Spinal cord (tissue), 10 donors: Measurements from ENCODE around the gene TAOK3. TPM values are rescaled to one million over a fixed set of nuclear protein-coding genes. Genes with fewer than 3 reads are reported as not detected.

Experiments
- DNase-seq, 6 donors: peaks; one replicate each; pipeline versions ENCODE4 v3.0.0 to v3.0.0-alpha.2; 2013 to 2015; ENCODE audit warnings: low spot score in 6 of 6, low read depth in 4 of 6
- H3K27ac ChIP-seq: one replicate; pipeline ENCODE4 v1.5.1; 2013; ENCODE audit warnings: low read depth, low read length, control low read depth
- H3K27me3 ChIP-seq: one replicate; pipeline ENCODE4 v1.6.1; 2013; ENCODE audit warnings: low read length; ENCODE audit not compliant: control insufficient read depth, insufficient read depth
- H3K36me3 ChIP-seq: one replicate; pipeline ENCODE4 v1.6.1; 2013; ENCODE audit warnings: low read length; ENCODE audit not compliant: control insufficient read depth, insufficient read depth
- H3K4me1 ChIP-seq: one replicate; pipeline ENCODE4 v1.6.1; 2013; ENCODE audit warnings: low read length; ENCODE audit not compliant: control insufficient read depth, insufficient read depth
- H3K4me3 ChIP-seq: one replicate; pipeline ENCODE4 v1.5.1; 2013; ENCODE audit warnings: low read depth, low read length, control low read depth
- H3K9me3 ChIP-seq: one replicate; pipeline ENCODE4 v1.6.1; 2013; ENCODE audit warnings: low read length; ENCODE audit not compliant: control insufficient read depth, insufficient read depth
- WGBS: methylation state at CpG from one replicate; pipeline ENCODE4 v1.1.5; 2013; ENCODE audit warnings: missing lambda C conversion rate; ENCODE audit not compliant: insufficient coverage; 5-methylcytosine and 5-hydroxymethylcytosine counted together
- polyA plus RNA-seq, 2 donors: library from polyadenylated mRNA; unstranded; fragments of 120-200 nt; gene quantifications; one replicate each; pipeline ENCODE4 v1.2.1, GENCODE V29; 2013; ENCODE audit not compliant: insufficient read length in 2 of 2
- total RNA-seq, 2 donors: library from RNA; depleted of rRNA in 1 of 2; stranded (reverse); fragments of 120-200 nt in 1 of 2; fragments of >200 nt in 1 of 2; gene quantifications; one replicate each; pipeline versions ENCODE4 v1.2.3 to v1.2.4, GENCODE V29; 2013 to 2014
- donor health status: healthy.

Gene TAOK3
- total and polyA plus RNA-seq, 4 donors, result 46.9 to 107 (median 77.9) TPM

DNA sequence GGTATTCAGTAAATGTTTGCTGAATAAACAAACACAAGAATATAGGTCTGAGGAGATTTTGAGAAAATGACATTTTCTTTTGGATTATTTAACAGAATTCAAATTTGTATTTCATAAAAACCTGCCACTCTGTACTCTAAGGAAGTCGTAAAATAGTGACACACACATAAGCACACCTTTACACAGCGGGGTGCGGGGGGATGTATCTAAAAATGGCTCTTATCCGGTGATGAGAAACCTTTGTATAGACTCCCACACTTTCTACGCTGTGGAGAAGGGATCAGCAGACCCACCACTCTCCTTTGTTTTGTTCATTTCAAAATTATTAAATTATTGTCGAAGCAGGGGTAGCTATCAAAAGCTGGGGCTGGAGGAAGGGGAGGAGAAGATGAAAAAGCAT lies 178.7 kb downstream of the TAOK3 start:
- no peaks in the 10 kb centered on the region for H3K9me3 ChIP-seq
- H3K4me1 ChIP-seq, result no peaks in the 10 kb centered on the region
- no peak overlapping the region for H3K4me3 ChIP-seq
- H3K27ac ChIP-seq, result no peak overlapping the region
- 100% methylated on average over 3 of the region's 6 CpGs for WGBS
- H3K36me3 ChIP-seq, result peaks cover 2% of the 10 kb centered on the region
- H3K27me3 ChIP-seq, result no peaks in the 10 kb centered on the region
- DNase-seq, result no peak

GRCh38 chr12:118193477-118193876 lies 179.2 kb downstream of the TAOK3 start:
- WGBS, result 92% methylated on average over 2 of the region's 5 CpGs
- H3K27ac ChIP-seq, result no peak overlapping the region
- H3K4me1 ChIP-seq, result no peaks in the 10 kb centered on the region
- peaks cover 2% of the 10 kb centered on the region for H3K36me3 ChIP-seq
- no peak for DNase-seq
- no peaks in the 10 kb centered on the region for H3K9me3 ChIP-seq
- no peak overlapping the region for H3K4me3 ChIP-seq
- no peaks in the 10 kb centered on the region for H3K27me3 ChIP-seq

DNA sequence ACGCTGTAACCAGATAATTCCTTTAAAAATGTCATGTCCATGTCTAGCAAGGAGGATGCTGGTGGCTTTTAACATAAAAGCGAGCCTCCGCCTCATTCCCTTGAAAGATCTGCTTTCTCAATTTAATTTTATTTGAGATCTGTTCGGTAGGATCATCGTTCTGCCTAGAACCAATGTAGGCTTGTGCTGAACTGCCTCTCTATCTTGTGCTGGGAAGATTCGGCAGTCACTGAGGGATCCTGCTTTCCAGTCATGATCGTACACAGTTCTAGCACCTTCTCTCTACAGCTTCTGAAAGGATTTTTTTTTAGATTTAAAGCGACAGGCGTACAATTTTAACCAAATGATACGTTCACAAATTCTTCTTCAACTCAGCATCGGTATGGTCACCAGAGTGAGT lies 182.4 kb downstream of the TAOK3 start:
- H3K4me3 ChIP-seq, result peak overlapping the region; percentile 65
- peak; percentile 57 to 96 (median 74) for DNase-seq
- no peaks in the 10 kb centered on the region for H3K4me1 ChIP-seq
- H3K27me3 ChIP-seq, result no peaks in the 10 kb centered on the region
- 8% methylated on average over 5 of the region's 11 CpGs for WGBS
- H3K27ac ChIP-seq, result peak overlapping the region; percentile 94
- H3K36me3 ChIP-seq, result peaks cover 2% of the 10 kb centered on the region
- H3K9me3 ChIP-seq, result no peaks in the 10 kb centered on the region

GRCh38 chr12:118189741-118190191 lies 182.9 kb downstream of the TAOK3 start:
- no peaks in the 10 kb centered on the region for H3K4me1 ChIP-seq
- no peaks in the 10 kb centered on the region for H3K27me3 ChIP-seq
- peak in 4 of 6 donors; percentile 54 to 93 (median 74) for DNase-seq
- peak overlapping the region; percentile 94 for H3K27ac ChIP-seq
- H3K4me3 ChIP-seq, result peak overlapping the region; percentile 65
- H3K36me3 ChIP-seq, result peaks cover 2% of the 10 kb centered on the region
- 1% methylated on average over 11 of the region's 14 CpGs for WGBS
- no peaks in the 10 kb centered on the region for H3K9me3 ChIP-seq

DNA sequence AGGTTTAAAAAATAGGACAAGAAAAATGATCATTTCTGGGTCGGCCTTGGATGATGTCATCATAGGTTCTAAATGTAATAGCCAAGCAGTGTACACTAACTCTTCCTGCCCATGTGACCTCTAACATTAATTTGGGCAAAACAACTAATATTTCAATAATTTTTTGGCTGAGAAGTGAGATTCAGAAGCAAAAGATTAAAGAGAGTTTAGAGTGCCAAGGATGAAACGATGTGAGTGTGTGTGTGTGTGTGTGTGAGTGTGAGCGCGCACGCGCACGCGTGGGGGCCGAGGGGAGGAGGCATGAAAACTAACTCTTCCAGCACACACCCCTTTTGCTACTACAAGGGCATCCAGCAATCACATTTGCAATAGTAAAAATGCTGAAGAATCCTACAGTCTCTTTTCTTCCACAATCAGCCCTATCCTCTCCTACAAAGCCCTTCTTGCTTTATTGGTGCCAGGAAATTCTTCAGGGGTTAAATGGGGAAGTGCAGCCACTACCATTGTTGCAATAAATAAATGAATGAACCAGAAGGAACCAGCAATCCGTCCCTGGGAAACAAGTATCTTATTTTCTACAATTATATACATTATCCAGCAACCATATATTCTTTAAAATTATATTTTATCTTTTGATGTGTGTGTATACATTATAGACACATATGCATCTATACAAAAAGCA lies 183.9 kb downstream of the TAOK3 start:
- no CpG with 5 or more reads among the region's 10 CpGs for WGBS
- peak in 5 of 6 donors; percentile 50 to 93 (median 68) for DNase-seq
- peak overlapping the region; percentile 94 for H3K27ac ChIP-seq
- no peaks in the 10 kb centered on the region for H3K9me3 ChIP-seq
- no peaks in the 10 kb centered on the region for H3K27me3 ChIP-seq
- no peaks in the 10 kb centered on the region for H3K4me1 ChIP-seq
- peaks cover 2% of the 10 kb centered on the region for H3K36me3 ChIP-seq
- H3K4me3 ChIP-seq, result peak overlapping the region; percentile 65

DNA sequence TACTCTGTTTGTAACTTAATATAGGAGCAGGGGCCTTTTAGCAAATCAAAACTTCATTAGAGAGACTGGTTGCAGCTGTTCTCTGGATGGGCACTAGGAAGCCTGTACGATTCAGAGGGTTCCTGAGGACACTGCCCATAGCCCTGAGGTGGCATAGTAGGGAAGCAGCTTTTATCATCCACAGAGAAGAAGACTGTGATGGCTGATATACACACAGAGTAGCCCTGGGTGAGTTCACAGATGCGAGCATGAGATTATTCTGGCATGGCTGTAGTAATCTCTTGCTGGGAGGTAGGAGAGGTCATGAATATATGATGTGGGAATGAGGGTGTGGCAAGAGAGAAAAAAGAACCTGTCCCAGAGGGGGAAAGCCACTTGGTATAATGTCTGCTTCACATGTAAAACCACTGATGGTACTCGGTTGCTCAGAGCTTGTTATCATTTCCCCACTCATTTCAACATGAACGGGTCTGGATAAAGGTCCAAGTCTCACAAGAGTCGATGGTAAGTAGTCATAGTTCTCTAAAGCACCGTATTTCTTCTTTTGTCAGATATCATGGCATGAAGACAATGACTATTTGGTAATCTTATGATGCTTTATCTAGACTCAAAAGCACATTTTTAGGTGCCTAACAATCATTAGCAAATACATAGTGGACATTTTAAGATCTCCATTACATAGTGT lies 184.8 kb downstream of the TAOK3 start:
- 0% methylated on average over 2 of the region's 6 CpGs for WGBS
- Histone ChIP-seq H3K36me3 (no peaks in the 10 kb centered on the region), H3K27me3 (no peaks in the 10 kb centered on the region), H3K4me3 (peak overlapping the region; percentile 65), H3K9me3 (no peaks in the 10 kb centered on the region), H3K4me1 (no peaks in the 10 kb centered on the region), H3K27ac (peak overlapping the region; percentile 94)
- DNase-seq, result peak in 2 of 6 donors; percentile 19 to 28

- Histone ChIP-seq H3K4me1 (peaks cover 5% of the 10 kb centered on the region), H3K9me3 (no peaks in the 10 kb centered on the region), H3K27ac (no peak overlapping the region), H3K36me3 (peaks cover 7% of the 10 kb centered on the region), H3K4me3 (no peak overlapping the region), H3K27me3 (no peaks in the 10 kb centered on the region)
- DNase-seq, result no peak
- no CpG with 5 or more reads among the region's 5 CpGs for WGBS
These were observed 186.9 kb downstream of the TAOK3 start for GRCh38 chr12:118185602-118186397.

- no peak overlapping the region for H3K4me3 ChIP-seq
- DNase-seq, result peak in 1 of 6 donors; percentile 4
- H3K27me3 ChIP-seq, result no peaks in the 10 kb centered on the region
- H3K27ac ChIP-seq, result peak overlapping the region; percentile 49
- peaks cover 13% of the 10 kb centered on the region for H3K36me3 ChIP-seq
- no peaks in the 10 kb centered on the region for H3K9me3 ChIP-seq
- H3K4me1 ChIP-seq, result peaks cover 5% of the 10 kb centered on the region
These were observed 189.0 kb downstream of the TAOK3 start for GRCh38 chr12:118183711-118184110.

DNA sequence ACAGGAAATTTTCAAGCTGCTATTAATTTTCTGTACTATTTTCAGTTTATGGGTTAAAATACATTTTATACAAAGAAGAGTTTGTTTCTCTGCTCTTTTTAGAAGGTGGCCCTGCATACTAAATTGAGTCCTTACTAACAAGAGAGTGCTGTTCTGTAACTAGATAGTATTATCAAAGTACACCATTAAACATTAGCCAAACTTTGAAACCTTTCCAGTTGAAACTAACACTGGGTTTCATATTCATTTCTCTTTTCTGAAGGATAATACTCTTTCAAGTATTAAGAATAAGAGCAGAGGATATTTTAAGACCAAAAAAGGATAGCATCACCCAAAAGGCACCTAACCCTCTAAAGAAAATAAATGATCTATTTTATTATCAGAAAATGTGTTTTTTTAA lies 189.6 kb downstream of the TAOK3 start:
- Histone ChIP-seq H3K4me1 (peaks cover 5% of the 10 kb centered on the region), H3K4me3 (no peak overlapping the region), H3K27ac (peak overlapping the region; percentile 49), H3K27me3 (no peaks in the 10 kb centered on the region), H3K36me3 (peaks cover 18% of the 10 kb centered on the region), H3K9me3 (no peaks in the 10 kb centered on the region)
- DNase-seq, result no peak
